GM19238 (cell line): ENCODE measurements around the gene LZTS3.
"Not testable (repeated sequence)": the region's sequence is repeated elsewhere in the genome, so short reads cannot be mapped to it uniquely, and the experiment has no call there.

Experiments used
- DNase-seq: peaks from one replicate; pipeline ENCODE4 v3.0.0; 2011; ENCODE audit warnings: low spot score; ENCODE audit not compliant: insufficient read length

Gene LZTS3

DNA sequence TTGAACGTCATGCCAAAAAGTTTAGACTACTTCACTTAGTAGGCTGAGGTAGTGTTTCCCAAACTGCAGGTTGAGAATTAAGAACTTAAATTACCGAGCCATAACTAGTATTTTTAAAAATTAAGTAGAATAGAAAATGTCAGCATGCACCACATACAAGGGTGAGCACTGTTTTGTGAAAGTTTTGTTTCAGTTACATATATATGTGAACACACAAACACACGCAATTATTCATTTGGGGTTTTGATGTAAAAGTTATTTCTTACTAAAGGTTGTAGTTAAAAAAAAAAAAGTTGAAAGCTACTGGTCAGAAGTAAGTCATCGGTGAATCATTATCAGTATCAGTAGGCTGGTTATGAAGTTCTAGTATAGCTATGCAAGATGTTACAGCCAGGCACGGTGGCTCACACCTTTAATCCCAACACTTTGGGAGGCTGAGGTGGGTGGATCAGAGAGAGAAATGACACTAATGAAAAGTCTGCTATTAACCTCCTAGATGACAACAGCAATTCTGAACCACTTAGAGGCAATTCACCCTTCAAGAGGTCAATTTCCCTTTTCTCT is 37.8 kb downstream of the LZTS3 start:
- DNase-seq = no peak

DNA sequence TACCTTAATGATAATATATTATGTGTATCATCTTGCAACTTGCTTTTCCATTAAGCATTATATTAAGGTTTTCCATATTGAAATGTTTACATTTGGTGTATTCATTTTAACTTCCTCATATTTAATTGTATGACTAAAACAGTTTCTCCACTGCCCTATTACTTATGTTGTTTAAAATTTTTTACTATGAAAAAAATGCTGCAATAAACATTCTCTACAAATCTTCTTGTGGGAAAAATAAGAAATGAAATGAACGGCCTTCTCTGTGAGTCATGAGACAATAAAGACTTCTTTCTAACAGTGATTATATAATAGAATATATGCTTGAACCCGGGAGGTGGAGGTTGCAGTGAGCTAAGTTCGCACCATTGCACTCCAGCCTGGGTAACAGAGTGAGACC is 39.2 kb downstream of the LZTS3 start:
- no peak for DNase-seq

DNA sequence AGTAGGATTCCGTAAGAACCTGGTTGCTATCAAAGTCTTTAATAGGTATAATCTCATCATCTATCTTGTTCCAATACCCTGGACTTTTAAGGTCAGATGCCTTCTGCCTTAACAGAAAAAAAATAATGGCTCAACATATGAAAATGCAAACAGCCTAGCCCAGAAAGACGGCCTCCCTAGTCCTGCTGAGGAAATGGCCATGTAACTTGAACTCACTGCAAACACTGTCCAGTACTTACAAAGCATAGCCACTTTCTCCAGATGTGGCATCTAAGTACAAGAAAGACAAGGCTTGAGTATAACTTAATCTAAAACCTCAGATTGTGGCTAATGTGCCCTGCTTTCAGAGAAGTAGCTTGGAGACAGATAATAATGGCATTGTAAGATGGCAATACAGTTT is 40.2 kb downstream of the LZTS3 start:
- DNase-seq = no peak

DNA sequence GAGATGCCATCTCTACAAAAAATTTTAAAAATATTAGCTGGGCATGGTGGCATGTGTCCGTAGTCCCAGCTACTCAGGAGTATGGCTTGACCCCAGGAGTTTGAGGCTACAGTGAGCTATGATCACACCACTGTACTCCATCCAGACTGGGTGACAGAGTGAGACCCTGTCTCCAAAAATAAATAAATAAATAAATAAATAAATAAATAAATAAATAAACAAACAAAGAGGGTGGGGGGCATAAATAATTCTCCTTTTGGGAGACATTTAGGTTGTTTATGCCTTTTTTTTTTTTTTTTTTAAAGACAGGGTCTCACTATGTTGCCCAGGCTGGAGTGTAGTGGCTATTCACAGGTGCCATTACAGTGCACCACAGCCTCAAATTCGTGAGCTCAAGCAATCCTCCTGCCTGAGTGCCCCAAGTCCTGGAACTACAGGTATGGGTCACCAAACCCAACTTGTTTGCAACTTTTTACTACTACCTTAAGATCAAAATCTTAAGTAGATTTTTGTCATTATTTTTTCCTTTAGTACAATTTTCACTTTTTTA is 43.2 kb downstream of the LZTS3 start:
- no peak for DNase-seq

DNA sequence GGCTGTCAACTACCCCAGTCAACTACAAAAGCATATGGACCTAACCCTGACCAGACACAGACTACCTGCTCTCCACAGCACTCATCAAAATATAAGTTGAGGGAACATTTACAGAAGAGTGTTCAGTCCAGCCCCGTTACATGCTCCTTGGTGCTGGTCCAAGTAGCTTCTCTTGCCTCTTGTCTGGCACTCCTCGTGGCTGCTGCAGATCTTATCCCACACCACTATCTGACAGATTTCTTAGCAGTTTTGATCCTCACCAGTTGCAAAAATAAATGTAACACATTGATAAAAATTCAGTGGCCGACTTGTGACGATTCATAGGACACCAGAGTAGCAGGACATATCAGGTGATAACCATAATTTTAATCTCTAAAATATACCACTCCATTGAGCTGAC is 44.3 kb downstream of the LZTS3 start:
- no peak for DNase-seq

DNA sequence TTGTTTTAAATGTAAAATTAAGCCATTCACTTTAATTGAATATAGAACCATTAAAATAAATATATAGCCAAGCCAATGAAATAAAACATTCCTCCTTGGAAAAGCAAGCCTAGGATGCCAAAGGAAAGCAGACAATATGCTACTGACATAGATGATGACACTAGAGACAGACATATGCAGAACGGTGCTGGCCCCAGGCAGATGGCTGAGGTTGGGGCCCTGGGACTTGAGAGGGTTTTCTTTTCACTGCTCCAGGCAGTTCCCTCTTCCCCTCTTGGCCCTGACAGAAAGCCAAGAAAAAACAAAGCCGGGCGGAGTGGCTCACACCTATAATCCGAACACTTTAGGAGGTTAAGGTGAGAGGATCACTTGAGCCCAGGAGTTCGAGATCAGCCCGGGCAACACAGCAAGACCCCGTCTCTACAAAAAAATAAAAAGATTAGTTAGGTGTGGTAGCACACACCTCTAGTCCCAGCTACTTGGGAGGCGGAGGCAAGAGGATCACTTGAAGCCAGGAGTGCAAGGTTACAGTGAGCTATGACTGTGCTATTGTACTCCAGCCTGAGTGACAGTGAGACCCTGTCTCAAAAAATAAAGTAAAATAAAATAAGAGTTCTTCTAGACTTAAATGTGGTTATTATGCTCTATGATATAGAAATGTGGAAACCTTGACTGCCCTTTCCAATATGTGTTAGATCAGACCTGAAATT is 44.9 kb downstream of the LZTS3 start:
- no peak for DNase-seq

DNA sequence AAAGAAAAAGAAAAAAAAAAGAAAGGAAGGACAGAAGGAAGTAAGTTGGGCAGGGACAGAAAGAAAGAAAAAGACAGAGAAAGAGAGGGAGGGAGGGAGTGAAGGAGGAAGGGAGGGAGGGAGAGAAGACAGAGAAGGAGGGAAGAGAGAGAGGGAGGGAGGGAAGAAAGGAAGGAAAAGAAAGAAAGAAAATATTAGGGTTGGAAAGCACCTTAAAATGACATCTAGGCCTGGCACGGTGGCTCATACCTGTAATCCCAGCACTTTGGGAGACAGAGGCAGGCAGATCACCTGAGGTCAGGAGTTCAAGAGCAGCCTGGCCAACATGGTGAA is 46.9 kb downstream of the LZTS3 start:
- no peak for DNase-seq

DNA sequence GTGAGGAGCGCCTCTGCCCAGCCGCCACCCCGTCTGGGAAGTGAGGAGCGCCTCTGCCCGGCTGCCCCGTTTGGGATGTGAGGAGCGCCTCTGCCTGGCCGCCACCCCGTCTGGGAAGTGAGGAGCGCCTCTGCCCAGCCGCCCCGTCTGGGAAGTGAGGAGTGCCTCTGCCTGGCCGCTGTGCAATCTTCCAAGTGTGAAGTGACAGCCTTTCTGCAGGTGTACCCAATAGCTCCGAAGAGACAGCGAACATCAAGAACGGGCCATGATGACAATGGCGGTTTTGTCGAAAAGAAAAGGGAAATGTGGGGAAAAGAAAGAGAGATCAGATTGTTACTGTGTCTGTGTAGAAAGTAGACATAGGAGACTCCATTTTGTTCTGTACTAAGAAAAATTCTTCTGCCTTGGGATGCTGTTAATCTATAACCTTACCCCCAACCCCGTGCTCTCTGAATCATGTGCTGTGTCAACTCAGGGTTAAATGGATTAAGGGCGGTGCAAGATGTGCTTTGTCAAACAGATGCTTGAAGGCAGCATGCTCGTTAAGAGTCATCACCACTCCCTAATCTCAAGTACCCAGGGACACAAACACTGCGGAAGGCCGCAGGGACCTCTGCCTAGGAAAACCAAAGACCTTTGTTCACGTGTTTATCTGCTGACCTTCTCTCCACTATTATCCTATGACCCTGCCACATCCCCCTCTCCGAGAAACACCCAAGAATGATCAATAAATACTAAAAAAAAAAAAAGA is 47.4 kb downstream of the LZTS3 start:
- not testable (repeated sequence) for DNase-seq

DNA sequence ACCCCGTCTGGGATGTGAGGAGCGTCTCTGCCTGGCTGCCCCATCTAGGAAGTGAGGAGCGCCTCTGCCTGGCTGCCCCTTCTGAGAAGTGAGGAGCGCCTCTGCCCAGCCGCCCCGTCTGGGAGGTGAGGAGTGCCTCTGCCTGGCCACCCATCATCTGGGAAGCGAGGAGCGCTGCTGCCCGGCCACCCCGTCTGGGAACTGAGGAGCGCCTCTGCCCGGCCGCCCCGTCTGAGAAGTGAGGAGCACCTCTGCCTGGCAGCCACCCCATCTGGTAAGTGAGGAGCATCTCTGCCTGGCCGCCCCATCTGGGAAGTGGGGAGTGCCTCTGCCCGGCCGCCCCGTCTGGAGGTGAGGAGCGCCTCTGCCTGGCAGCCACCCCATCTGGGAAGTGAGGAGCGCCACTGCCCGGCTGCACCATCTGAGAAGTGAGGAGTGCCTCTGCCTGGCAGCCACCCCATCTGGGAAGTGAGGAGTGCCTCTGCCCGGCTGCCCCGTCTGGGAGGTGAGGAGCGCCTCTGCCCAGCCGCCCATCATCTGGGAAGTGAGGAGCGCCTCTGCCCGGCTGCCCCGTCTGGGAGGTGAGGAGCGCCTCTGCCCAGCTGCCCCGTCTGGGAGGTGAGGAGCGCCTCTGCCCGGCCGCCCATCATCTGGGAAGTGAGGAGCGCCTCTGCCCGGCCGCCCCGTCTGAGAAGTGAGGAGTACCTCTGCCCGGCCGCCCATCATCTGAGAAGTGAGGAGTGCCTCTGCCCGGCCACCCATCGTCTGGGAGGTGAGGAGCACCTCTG is 48.4 kb downstream of the LZTS3 start:
- DNase-seq = not testable (repeated sequence)

DNA sequence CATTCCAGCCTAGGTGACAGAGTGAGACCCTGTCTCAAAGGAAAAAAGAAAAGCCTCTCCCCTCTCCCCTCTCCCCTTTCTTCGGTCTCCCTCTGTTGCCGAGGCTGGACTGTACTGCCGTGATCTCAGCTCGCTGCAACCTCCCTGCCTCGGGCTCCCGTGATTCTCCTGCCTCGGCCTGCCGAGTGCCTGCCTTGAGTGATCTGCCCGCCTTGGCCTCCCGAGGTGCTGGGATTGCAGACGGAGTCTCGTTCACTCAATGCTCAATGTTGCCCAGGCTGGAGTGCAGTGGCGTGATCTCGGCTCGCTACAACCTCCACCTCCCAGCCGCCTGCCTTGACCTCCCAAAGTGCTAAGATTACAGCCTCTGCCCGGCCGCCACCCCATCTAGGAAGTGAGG is 49.2 kb downstream of the LZTS3 start:
- not testable (repeated sequence) for DNase-seq

DNA sequence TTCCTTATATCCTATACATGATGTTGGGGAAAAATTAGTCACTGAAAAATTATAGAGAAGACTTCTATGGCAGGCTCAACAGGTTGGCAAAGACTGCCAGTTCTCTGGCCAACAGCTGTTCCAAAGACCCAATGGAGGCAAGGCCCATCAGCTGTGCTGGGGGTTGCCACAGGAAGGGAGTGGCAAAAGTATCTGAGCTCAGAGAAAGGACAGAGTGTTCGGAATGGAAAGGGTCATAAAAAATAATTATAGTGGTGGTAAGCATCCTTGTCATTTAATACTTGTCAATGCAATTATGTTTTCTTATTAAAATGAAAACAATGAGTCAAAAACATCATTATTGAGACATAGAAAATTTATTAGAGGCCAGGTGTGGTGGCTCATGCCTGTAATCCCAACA is 49.8 kb downstream of the LZTS3 start:
- DNase-seq = no peak

DNA sequence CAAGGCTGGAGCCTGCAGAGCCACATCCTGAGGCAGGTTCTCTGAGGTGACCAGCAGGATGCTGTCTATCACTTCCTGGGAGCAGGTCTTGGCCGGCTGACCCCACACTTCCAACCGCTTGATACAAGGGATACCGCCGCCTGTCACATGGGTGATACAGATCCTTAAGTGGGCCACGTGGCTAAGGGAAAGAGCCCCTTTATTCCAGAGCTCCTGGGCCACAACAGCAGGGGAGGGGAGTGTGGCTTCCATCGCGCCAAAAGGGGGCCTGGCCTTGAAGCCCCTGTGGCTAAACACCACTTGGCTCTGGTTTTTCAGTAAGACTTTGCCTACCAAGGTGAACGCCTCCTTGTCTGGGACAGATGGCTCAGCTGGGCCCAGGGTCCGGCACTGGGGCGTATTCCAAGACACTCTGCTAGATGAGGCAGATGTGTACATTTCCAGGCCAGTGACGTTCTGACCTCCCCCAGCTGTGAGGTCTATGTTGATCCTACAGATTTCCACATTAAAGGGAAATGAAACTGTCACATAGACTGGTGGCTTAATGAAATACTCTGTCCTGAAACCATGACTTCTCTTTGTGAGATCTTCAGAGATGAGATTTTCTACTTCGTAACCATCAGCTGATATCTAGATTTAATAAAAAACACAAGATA is 51.3 kb downstream of the LZTS3 start:
- no peak for DNase-seq

DNA sequence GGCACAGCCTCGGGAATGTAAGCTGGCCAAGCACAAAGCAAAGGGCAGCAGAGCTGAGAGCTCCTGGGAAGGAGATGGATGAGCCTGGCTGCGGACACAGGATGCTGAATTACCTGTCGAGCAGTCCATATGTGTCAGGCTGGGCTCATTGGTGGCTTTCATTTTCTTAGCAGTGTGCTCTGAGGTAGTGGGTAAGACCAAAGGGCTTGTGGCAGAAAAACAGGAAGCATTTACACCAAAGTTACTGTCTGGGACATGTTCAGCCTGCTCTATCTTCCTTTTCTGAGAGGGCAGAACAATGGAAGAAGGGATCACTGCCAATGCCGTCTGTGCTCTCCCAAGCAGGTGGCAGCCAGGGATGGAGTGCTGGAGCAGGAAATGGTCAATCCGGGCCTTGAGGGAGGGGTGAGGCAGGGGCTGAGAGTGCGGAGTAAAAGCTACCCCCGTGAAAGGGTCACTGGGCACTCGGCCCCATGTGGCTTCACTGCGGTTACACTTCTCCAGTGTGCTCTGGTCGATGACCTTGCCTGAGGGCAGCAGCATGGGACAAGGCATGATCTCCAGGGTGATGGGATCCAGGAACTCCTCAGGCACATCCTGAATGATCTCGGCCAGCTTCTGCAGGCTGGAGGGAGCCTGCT is 52.0 kb downstream of the LZTS3 start:
- DNase-seq = no peak

DNA sequence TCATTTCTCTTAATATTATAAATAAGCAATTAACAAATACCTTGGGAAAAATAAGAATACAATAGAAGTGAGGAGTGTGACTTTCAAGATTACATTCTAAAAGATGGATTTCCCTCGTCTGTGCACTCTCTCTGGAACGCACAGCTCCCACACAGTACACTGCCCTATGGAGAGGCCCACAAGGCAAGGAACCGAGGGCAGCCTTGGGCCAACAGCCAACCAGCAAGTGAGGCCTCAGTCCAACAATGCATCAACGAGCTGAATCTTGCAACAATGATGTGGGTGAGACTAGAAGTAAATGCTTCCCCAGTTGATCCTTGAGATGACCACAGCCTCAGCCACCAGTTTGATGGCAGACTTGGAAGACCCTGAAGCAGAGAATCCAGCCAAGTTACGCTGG is 54.3 kb downstream of the LZTS3 start:
- DNase-seq = no peak

DNA sequence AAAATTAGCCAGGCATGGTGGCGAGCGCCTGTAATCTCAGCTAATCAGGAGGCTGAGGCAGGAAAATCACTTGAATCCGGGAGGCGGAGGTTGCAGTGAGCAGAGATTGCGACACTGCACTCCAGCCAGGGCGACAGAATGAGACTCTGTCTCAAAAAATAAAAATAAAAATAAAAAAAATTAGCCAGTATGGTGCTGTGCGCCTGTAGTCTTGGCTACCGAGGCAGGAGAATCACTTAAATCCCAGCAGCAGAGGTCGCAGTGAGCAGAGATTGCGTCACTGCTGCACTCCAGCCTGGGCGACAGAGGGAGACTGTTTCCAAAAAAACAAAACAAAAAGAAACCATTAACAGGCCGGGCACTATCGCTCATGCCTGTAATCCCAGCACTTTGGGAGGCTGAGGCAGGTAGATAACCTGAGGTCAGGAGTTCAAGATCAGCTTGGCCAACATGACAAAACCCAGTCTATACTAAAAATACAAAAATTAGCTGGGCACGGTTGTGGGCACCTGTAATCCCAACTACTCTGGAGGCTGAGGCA is 55.4 kb downstream of the LZTS3 start:
- DNase-seq = not testable (repeated sequence)

DNA sequence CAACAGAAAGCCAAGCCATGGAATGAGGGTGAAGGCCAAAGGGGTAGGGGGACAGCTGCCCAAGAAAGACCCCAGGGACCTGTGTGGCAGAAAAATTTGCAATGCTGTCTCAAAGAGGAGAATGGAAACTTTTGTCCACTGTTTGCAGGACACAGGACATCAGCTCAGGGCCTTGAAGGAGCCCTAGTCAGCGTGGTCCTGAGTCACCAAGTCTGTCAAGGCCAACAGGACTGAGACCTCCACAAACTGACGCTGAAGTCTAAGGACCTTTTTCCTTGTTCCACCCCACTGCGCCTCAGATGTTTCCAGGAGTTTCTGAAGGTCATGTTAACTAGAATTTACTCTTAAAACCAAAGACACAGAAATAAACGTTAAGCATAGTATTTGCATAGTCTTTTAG is 57.0 kb downstream of the LZTS3 start:
- no peak for DNase-seq

DNA sequence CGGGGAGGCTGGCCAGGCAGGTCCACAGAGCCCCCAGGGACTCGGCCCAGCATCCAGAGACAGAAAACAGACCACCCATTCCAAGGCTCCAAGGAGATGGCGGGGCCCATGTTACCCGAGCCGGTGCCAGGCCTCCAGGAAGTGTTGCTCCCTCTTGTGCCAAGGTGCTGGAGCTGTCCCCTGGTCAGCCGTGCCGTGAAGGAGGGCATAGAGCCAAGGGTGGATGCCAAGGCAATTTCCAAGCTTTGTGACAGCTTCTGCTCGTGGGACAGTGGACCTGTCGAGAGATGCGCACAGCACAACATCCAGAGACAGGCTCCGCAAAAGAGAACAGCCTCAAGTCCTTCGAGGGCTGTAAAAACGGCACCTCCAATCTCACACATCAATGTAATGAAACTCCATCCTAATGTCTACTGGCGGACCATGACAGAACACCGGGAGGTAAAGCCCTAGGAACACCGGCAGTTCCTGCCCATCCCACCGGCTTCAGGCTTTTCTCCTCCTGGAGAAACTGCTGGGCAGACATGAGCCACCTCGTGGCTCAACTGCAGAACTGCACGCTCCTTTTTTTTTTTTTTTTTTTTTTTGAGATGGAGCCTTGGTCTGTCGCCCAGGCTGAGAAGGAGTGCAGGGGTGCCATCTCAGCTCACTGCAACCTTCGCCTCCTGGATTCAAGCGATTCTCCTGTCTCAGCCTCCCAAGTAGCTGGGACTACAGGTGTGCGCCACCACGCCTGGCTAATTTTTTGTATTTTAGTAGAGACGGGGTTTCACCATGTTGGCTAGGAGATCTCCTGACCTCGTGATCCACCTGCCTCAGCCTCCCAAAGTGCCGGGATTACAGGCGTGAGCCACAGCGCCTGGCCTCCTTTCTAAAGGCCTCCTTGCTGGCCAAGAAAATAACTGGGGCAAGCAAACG is 57.9 kb downstream of the LZTS3 start:
- DNase-seq = peak; percentile 66
